ENCODE results near the gene PLS1.
"Not testable (repeated sequence)": the region's sequence is repeated elsewhere in the genome, so short reads cannot be mapped to it uniquely, and the experiment has no call there.

The PLS1 gene

GRCh38 chr3:142596726-142597088 is 514 bp downstream of the PLS1 start:
- DNase-seq: no peak

- no peak for DNase-seq
These were observed 1.7 kb downstream of the PLS1 start for GRCh38 chr3:142597906-142598305.

GRCh38 chr3:142601713-142602112 is 5.5 kb downstream of the PLS1 start:
- DNase-seq: no peak

GRCh38 chr3:142602619-142603385 is 6.6 kb downstream of the PLS1 start:
- no peak for DNase-seq

- DNase-seq: not testable (repeated sequence)
These were observed 7.2 kb downstream of the PLS1 start for GRCh38 chr3:142603386-142603705.

- DNase-seq: no peak
These were observed 8.7 kb downstream of the PLS1 start for GRCh38 chr3:142604940-142605339.

- DNase-seq: no peak
These were observed 12.4 kb downstream of the PLS1 start for GRCh38 chr3:142608631-142609030.

- no peak for DNase-seq
These were observed 12.9 kb downstream of the PLS1 start for GRCh38 chr3:142609136-142609535.

GRCh38 chr3:142611206-142611605 is 15.0 kb downstream of the PLS1 start:
- no peak for DNase-seq

- DNase-seq: no peak
These were observed 17.3 kb downstream of the PLS1 start for GRCh38 chr3:142613491-142613890.

GRCh38 chr3:142614059-142614626 is 17.9 kb downstream of the PLS1 start:
- DNase-seq: no peak

- DNase-seq: no peak
These were observed 19.0 kb downstream of the PLS1 start for GRCh38 chr3:142615171-142615570.

- DNase-seq: no peak
These were observed 22.8 kb downstream of the PLS1 start for GRCh38 chr3:142618917-142619461.

- no peak for DNase-seq
These were observed 26.2 kb downstream of the PLS1 start for GRCh38 chr3:142622405-142622804.

- DNase-seq: no peak
These were observed 27.0 kb downstream of the PLS1 start for GRCh38 chr3:142623194-142623593.

- no peak for DNase-seq
These were observed 28.4 kb downstream of the PLS1 start for GRCh38 chr3:142624341-142625152.

GRCh38 chr3:142625153-142625440 is 28.9 kb downstream of the PLS1 start:
- DNase-seq: no peak

GRCh38 chr3:142626971-142627370 is 30.8 kb downstream of the PLS1 start:
- no peak for DNase-seq

GRCh38 chr3:142628801-142629200 is 32.6 kb downstream of the PLS1 start:
- no peak for DNase-seq

GRCh38 chr3:142633073-142633472 is 36.9 kb downstream of the PLS1 start:
- no peak for DNase-seq

- DNase-seq: no peak
These were observed 39.9 kb downstream of the PLS1 start for GRCh38 chr3:142636050-142636449.

GRCh38 chr3:142636664-142637063 is 40.5 kb downstream of the PLS1 start:
- no peak for DNase-seq

- DNase-seq: no peak
These were observed 42.1 kb downstream of the PLS1 start for GRCh38 chr3:142638291-142638690.

- DNase-seq: no peak
These were observed 45.3 kb downstream of the PLS1 start for GRCh38 chr3:142641504-142641903.
